NT2/D1 (cell line): Measurements from ENCODE around the gene LURAP1L.
A peak's percentile ranks its signal among the peaks of the same experiment; 100 is the strongest.

Experiments
- DNase-seq: peaks from one replicate; pipeline ENCODE4 v3.0.0-alpha.2; 2011; ENCODE audit warnings: low read depth, low spot score
- H3K27me3 ChIP-seq: 2 replicates; pipeline ENCODE4 v1.6.0; 2011; ENCODE audit warnings: mild to moderate bottlenecking; ENCODE audit not compliant: insufficient read length, insufficient read depth
- H3K36me3 ChIP-seq: 2 replicates; pipeline ENCODE4 v1.6.1; 2011; ENCODE audit warnings: mild to moderate bottlenecking, low read length, mixed read lengths; ENCODE audit not compliant: insufficient read depth, insufficient read length
- H3K4me1 ChIP-seq: 2 replicates; pipeline ENCODE4 v1.5.1; 2011; ENCODE audit not compliant: insufficient read depth, insufficient read length
- H3K4me3 ChIP-seq: 2 replicates; pipeline ENCODE4 v1.5.1; 2011; ENCODE audit warnings: low read depth; ENCODE audit not compliant: insufficient read length
- H3K9ac ChIP-seq: 2 replicates; pipeline ENCODE4 v1.6.0; 2011; ENCODE audit warnings: low read depth; ENCODE audit not compliant: insufficient read length
- H3K9me3 ChIP-seq: 2 replicates; pipeline ENCODE4 v1.5.1; 2011; ENCODE audit warnings: mild to moderate bottlenecking, low read length; ENCODE audit not compliant: insufficient read depth
- SUZ12 ChIP-seq: IDR thresholded peaks from 2 replicates; pipeline ENCODE4 v1.6.1; 2011; ENCODE audit not compliant: insufficient read length, insufficient read depth; ENCODE audit errors: extremely low read depth
- YY1 ChIP-seq: IDR thresholded peaks from 2 replicates; pipeline ENCODE4 v1.6.1; 2011; ENCODE audit not compliant: insufficient read length, insufficient read depth
- ZNF274 ChIP-seq: IDR thresholded peaks from 2 replicates; pipeline ENCODE4 v1.6.1; 2011; ENCODE audit warnings: mild to moderate bottlenecking, low read depth, low read length

The LURAP1L gene, protein sequence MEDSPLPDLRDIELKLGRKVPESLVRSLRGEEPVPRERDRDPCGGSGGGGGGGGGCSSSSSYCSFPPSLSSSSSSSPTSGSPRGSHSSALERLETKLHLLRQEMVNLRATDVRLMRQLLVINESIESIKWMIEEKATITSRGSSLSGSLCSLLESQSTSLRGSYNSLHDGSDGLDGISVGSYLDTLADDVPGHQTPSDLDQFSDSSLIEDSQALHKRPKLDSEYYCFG

DNA sequence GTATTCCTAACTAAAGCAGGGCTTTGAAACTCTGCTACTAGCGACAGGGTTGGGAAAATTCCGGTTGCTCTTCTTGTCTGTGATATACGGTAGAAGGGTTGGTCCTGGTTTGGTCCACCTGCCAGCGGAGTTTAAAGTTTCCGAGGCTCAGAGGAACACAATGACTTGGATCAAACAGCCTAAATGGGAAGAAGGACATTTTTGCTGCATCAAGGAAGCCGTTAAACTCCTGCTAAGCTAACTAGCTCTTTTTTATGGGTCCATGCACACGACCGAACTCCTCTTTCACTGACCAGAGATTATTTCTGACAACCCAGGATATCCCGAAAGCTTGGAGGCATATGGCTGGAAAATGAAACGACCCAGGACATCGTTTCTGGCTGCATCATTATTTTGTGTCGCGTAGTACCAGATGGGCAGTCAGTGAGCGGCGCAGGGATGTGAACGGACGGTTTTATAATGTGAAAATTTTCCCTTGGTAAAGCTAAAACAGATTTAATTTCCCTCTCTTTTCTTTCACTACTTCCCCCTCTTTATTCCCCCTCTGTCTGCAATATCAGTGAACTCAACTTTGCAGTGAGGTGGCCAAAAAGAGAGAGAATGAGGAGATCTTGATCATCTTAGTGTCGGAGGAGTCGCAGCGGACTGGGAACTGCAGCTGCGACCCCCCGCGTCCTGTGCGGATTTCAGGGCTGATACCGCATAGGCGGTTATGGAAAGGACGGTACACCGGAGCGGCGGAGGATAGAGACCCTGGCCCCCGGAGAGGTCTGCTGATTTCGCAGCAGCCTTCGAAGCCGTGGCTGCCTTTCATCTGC, at the start of gene LURAP1L:
LURAP1L (plus strand) TSS at position 160 of the 818 bp plus-strand sequence. CDS start 696 bp downstream, outside the sequence.
- Histone ChIP-seq H3K27me3 (peaks cover 12% of the 10 kb centered on the region), H3K4me1 (no peaks in the 10 kb centered on the region), H3K4me3 (peak within 1 kb of the TSS; percentile 75), H3K9ac (peak within 1 kb of the TSS; percentile 66), H3K36me3 (no peaks in the 10 kb centered on the region), H3K9me3 (no peaks in the 10 kb centered on the region)
- TF ChIP-seq YY1 (no peak), ZNF274 (no peak), SUZ12 (no peak)
- peak; percentile 47 for DNase-seq

DNA sequence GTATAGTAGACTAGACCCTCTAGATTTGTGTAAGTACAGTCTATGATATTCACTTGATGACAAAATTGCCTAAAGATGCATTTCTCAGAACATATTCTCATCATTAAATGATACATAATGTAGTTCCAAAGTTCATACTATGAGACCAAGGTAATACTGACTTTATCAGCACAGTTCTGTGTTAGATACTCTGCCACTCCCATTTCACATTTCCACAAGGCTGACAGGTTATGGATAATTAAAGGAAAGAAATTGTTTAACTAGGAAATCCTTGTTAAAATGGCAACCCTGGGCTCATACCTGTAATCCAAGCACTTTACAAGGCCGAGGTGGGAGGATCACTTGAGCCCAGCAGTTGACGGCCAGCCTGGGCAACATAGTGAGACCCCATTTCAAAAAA, 48.0 kb upstream of the LURAP1L start:
- Histone ChIP-seq H3K4me3 (no peak overlapping the region), H3K9ac (no peak overlapping the region), H3K4me1 (no peaks in the 10 kb centered on the region), H3K9me3 (no peaks in the 10 kb centered on the region), H3K27me3 (no peaks in the 10 kb centered on the region), H3K36me3 (no peaks in the 10 kb centered on the region)
- TF ChIP-seq SUZ12: no peak
- no peak for TF ChIP-seq YY1
- no peak for TF ChIP-seq ZNF274
- no peak for DNase-seq

DNA sequence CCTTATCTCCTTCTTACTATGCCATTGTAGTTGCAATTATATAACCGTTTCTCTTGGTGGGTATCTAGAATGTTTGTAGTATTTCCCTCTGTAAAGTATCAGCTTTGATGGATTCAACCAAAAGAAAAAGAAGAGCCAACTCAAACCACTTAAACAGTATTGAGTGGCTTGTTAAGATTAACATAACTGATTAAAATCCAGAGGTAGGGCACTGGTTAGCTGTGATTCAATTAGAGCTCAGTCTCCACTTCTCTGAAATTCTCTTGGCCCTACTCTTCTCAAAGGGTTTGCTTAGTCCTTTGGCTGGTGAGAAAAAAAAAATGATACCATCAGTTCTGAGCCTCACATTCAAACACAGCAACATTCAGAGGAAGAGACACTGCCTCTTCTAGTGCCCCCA, 44.6 kb upstream of the LURAP1L start:
- Histone ChIP-seq H3K4me1 (no peaks in the 10 kb centered on the region), H3K9me3 (peaks cover 8% of the 10 kb centered on the region), H3K9ac (no peak overlapping the region), H3K4me3 (no peak overlapping the region), H3K27me3 (no peaks in the 10 kb centered on the region), H3K36me3 (no peaks in the 10 kb centered on the region)
- DNase-seq: no peak
- no peak for TF ChIP-seq YY1
- TF ChIP-seq SUZ12: no peak
- no peak for TF ChIP-seq ZNF274

DNA sequence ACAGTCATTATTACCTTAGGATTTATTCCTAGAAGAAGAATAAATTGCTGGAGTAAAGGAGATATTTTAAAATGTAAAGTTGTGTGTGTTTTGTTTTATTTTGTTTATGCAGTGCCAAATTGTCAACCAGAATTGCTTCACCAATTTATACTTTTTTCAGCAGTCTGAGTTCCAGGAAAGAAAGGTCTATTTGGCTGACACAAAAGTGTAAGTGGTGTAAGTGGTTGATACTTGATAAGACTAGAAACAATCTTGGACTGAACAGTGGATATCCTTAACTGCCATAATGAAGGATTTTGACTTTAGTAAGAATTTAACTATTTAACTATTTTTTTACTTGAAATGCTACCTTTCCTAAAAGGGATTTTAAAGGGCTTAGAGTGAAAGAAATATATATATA, 43.9 kb upstream of the LURAP1L start:
- Histone ChIP-seq H3K4me1 (no peaks in the 10 kb centered on the region), H3K9ac (no peak overlapping the region), H3K4me3 (no peak overlapping the region), H3K36me3 (no peaks in the 10 kb centered on the region), H3K9me3 (peaks cover 8% of the 10 kb centered on the region), H3K27me3 (no peaks in the 10 kb centered on the region)
- TF ChIP-seq ZNF274 (no peak), SUZ12 (no peak), YY1 (no peak)
- no peak for DNase-seq

DNA sequence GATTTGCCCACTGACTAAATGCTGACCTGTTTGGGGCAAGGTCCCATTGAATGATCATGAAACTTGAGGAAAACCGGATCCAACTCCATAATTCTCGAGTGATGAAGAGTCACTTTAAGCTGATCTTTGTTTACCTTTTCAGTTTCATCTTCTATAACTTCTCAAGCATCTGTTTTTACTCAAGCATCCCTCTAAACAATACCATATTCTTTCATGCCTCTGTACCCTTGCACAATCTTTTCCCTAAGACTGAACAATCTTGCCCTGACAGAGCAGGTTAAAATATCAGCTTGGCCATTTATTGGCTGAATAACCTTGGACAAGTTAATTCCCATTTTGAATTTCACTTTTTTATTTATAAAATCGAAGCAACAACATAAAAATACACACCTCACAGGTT, 41.8 kb upstream of the LURAP1L start:
- no peak for TF ChIP-seq SUZ12
- TF ChIP-seq YY1: no peak
- no peak for TF ChIP-seq ZNF274
- H3K4me1 ChIP-seq: no peaks in the 10 kb centered on the region

DNA sequence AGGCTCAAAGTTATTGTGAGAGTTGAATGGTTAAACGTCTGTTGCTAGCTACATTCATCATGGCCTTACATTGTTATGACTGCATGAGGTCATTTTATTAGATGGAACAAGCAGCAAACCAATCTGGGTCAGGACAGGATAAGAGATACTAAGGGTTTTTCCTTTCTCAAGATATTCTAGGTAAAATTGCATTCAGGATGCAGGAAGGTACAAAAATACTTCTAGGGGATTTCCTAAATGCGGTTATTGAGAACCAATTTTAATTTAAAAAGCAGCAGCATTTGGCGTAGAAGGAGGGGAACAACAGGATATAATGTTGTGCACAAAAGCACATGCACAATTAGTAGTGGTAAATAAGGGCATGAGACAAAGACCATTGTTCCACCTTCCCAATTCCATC, 39.2 kb upstream of the LURAP1L start:
- no peaks in the 10 kb centered on the region for H3K36me3 ChIP-seq
- no peak overlapping the region for H3K9ac ChIP-seq
- no peak overlapping the region for H3K4me3 ChIP-seq
- no peaks in the 10 kb centered on the region for H3K27me3 ChIP-seq
- H3K4me1 ChIP-seq: no peaks in the 10 kb centered on the region
- H3K9me3 ChIP-seq: peaks cover 8% of the 10 kb centered on the region
- TF ChIP-seq SUZ12: no peak
- TF ChIP-seq YY1: no peak
- no peak for TF ChIP-seq ZNF274
- no peak for DNase-seq

More for the DNA sequence above, 41.8 kb upstream of the LURAP1L start:
- Histone ChIP-seq H3K36me3 (no peaks in the 10 kb centered on the region), H3K27me3 (no peaks in the 10 kb centered on the region), H3K9me3 (peaks cover 8% of the 10 kb centered on the region), H3K4me3 (no peak overlapping the region), H3K9ac (no peak overlapping the region)
- DNase-seq: no peak

DNA sequence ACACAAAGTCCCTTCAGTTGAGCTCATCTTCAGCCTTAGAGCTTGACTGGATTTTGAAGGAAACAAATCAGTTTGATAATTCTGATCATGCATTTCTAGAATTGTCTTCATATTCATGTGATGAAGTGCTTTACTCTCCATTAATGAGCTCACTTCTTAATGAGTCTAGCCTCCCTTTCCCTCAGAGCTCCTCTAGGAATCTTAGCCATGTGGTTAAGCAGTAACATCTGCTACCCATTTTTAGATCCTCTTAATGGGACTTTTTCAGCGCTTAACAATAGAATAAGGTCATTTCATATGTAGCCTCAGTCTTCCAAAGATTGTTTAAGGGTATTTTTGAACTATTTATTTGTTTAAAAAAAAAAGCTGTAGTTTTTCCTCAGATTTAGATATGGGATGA, 36.9 kb upstream of the LURAP1L start:
- Histone ChIP-seq H3K4me1 (no peaks in the 10 kb centered on the region), H3K36me3 (no peaks in the 10 kb centered on the region), H3K9ac (no peak overlapping the region), H3K4me3 (no peak overlapping the region), H3K9me3 (peaks cover 8% of the 10 kb centered on the region), H3K27me3 (no peaks in the 10 kb centered on the region)
- TF ChIP-seq ZNF274 (no peak), SUZ12 (no peak), YY1 (no peak)
- DNase-seq: no peak
